Hippocampal formation (tissue), 2 donors: ENCODE data around the gene TJP2.
A peak's percentile ranks its signal among the peaks of the same experiment; 100 is the strongest.

Experiments
- DNase-seq, 2 donors: peaks; one replicate each; lab custom pipeline; 2025; lab: John Stamatoyannopoulos, UW

The TJP2 gene

DNA sequence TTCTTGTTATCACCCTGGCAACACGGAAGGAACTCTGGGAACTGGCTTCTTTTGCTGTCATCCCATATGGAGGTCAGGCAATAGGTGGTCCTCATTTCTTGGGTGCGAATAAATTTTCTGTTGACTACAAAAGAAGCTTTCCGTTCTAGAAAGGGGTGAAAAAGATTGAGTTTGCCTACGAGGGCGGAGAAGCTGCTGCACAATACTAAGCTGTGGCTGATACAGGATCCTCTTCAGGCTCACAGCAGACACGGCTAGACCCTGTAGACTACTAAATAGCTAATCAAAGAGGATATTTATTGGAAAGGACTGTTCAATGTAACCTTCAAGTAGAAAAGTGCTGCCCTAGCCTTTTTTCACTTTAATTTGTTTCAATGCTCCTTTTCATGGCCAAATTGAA is 58.1 kb downstream of the TJP2 start:
- DNase-seq: no peak

DNA sequence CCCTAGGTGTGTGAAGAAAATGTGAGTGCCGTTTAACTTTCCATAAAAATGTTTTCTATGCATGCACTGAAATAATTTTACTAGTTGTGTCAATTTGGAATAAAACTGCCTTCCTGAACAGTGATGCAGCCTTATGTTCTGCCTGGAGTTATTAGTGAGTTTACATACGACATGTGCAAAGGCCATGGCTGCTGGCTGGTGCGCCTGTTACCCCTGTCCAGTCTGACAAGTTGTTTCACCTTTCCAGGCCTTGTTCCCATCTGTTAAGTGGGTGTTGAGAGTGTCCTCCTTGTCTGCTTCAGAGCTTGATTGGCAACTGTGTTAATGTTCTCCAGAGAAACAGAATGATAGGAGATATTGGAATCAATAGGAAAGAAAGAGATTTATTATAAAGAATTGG is 60.6 kb downstream of the TJP2 start:
- DNase-seq: no peak

- DNase-seq: no peak
Measured at GRCh38 chr9:69236188-69236587, 62.1 kb downstream of the TJP2 start.

DNA sequence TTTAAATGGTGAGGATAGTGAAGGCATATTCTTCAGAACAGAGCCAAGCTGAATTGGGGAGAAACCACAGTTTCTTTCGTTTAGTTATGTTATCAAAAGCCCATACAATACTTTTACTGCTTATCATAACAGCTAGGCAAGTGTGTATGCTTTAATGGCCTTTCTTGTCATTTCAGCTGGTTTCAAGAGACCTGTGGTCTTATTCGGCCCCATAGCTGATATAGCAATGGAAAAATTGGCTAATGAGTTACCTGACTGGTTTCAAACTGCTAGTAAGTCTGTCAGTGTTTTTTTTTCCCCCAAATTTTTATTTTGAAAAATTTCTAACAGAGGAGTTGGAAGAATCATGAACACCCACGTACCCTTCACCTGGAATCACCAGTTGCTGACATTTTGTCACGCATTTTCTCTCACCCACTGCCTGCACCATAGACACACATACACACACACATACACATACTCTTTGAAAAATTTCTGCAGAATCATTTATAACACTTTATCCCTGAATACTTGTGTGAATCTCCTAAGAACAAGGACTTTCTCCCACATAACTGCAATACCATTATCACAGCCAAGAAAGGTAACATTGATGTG is 63.7 kb downstream of the TJP2 start:
- no peak for DNase-seq

GRCh38 chr9:69243116-69243515 is 69.0 kb downstream of the TJP2 start:
- no peak for DNase-seq

DNA sequence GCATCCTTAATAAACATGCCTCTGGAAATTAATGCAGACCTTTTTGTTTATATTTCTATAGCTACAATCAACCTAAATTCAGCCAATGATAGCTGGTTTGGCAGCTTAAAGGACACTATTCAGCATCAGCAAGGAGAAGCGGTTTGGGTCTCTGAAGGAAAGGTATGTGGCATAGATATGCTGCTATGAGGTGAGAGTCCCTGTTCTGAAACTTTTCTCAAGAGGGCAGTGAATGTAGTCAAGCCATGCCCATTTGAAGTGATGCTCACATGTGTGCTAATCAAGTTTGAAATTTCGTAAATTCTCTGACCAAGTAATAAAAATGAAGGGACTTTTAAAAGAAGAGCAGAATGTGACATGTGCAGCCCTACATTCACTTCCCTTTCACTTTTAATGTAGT is 72.6 kb downstream of the TJP2 start:
- DNase-seq: no peak

GRCh38 chr9:69248005-69248404 is 73.9 kb downstream of the TJP2 start:
- DNase-seq: no peak

DNA sequence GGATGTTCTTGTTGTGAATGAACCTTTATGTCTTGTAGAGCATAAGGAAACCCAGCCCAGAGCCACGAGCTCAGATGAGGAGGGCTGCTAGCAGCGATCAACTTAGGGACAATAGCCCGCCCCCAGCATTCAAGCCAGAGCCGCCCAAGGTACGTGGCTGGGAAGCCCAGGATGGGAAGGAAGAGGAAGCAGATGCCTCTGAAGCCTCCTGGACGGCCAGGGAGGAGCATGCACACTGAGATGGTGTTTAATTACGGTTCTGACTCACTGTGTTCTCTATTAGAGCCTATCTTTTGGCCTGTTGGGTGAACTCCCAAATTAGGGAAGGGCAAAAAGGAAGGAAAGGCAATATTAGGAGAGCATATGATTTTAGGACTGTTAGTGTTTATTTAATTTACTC is 75.3 kb downstream of the TJP2 start:
- no peak for DNase-seq

DNA sequence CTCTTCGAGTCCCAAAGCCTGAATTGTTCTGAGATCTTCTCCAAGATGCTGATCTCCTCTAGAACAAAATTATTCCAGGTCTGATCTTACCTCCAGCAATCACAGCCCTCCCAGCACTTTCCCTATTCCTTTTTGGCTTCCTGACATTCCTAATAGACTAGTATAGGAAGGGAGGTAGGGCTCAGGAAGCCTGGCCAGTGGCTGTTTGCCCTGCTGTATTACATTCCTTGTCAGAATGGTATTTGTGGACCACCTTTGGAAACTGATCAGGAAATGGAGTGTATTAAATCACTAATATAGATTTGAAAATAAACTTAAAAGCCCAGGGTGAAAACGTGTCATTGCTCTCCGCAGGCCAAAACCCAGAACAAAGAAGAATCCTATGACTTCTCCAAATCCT is 76.6 kb downstream of the TJP2 start:
- DNase-seq: no peak

DNA sequence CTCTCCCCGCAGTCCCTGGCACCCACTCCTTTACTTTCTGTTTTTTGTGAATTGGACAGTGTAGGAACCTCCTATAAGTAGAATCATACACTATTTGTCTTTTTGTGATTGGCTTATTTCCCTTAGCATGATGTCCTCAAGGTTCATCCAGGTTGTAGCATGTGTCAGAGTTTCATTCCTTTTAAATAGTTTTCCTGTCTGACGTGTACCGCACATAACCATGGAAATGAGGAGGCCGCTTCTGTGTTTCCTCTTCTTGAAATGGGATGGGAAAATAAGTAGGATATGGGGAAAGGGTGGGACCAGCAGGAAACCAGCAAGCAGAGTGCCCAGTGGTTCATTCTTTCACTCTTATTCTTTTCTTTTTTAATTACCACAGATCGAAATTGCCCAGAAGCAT is 78.4 kb downstream of the TJP2 start:
- no peak for DNase-seq

GRCh38 chr9:69253057-69253456 is 79.0 kb downstream of the TJP2 start:
- no peak for DNase-seq

DNA sequence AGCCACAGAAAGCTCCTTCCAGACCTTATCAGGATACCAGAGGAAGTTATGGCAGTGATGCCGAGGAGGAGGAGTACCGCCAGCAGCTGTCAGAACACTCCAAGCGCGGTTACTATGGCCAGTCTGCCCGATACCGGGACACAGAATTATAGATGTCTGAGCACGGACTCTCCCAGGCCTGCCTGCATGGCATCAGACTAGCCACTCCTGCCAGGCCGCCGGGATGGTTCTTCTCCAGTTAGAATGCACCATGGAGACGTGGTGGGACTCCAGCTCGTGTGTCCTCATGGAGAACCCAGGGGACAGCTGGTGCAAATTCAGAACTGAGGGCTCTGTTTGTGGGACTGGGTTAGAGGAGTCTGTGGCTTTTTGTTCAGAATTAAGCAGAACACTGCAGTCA is 80.1 kb downstream of the TJP2 start:
- DNase-seq: peak; percentile 40 to 43

GRCh38 chr9:69255591-69255990 is 81.5 kb downstream of the TJP2 start:
- no peak for DNase-seq

GRCh38 chr9:69258551-69258950 is 84.5 kb downstream of the TJP2 start:
- DNase-seq: no peak

DNA sequence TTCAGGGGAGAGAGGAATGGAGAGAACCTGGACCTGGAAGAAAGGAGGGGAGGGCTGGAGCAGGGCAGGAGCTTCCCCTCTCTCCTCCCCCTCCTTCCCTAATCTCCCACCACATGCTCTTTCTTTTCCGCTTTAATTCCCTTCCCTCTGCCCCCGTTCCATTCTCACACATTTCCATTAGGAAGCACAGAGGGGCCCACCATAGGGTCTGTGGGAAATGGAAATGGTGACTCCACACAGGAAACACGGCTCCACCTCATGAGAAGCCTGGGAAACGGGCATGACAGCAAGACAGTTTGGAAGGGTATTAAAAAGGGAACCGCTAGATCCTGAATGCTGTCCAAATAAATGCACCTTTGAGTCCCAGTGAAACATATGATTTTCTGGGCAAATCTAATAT is 86.1 kb downstream of the TJP2 start:
- DNase-seq: no peak

GRCh38 chr9:69261636-69262035 is 87.6 kb downstream of the TJP2 start:
- no peak for DNase-seq

DNA sequence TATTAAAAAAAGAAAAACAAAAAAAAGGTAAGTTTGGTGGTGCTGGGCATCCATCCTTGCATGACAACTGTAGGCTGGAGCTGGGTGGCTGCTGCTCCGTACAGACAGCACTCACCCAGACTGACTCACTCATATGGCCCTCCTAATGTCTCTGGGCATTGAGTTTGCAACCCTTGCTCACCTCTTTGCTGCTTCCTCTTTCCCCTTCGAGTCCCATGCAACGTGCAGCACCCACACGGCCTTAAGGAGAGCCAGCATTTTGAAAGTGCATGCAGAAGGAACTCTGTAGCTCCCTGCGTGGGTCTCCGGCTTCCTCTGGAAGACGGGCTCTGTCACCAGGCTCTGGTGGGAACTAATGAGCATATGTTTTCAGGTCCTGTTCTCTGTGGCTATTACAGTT is 90.4 kb downstream of the TJP2 start:
- DNase-seq: no peak

DNA sequence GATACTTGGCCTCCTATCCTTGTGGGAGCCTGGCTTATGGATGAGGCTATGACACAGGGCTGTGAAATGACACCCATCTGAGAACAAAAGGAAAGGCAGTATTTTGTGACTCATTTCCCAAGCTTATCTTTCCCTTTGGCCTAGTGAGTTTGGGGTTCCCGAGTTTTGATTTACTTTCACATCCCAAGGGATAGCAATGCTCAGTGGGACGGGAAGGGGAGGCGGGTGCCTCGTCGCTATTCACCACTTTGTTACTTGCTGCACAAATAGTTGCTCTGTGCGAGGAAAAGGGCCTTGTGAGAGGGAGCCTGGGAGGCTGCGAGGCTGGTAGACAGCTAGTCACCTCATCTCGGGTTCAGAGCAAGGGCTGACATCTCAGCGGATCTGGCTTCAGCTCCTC is 91.8 kb downstream of the TJP2 start:
- no peak for DNase-seq

- no peak for DNase-seq
Measured at GRCh38 chr9:69272212-69272611, 98.1 kb downstream of the TJP2 start.

- DNase-seq: no peak
Measured at GRCh38 chr9:69273161-69273560, 99.1 kb downstream of the TJP2 start.

DNA sequence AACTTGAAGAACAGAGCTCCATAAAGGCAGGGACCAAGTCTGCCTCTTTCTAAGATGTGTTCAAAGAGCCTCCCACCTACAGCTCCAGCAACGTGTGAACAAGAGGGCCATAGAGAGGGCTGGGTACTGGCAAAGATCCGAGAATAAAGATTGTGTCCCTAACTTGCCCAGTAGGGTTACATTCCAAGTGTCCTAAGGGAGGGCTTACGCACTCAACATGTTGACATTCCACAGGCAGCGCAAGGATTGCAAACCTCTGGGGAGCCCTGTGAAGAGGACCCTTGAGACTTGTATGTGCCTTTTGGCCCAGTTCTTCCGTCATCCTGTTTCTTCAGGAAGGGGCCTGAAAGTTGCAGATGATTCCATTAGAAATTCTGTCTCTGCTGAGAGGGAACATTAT is 102.7 kb downstream of the TJP2 start:
- no peak for DNase-seq

DNA sequence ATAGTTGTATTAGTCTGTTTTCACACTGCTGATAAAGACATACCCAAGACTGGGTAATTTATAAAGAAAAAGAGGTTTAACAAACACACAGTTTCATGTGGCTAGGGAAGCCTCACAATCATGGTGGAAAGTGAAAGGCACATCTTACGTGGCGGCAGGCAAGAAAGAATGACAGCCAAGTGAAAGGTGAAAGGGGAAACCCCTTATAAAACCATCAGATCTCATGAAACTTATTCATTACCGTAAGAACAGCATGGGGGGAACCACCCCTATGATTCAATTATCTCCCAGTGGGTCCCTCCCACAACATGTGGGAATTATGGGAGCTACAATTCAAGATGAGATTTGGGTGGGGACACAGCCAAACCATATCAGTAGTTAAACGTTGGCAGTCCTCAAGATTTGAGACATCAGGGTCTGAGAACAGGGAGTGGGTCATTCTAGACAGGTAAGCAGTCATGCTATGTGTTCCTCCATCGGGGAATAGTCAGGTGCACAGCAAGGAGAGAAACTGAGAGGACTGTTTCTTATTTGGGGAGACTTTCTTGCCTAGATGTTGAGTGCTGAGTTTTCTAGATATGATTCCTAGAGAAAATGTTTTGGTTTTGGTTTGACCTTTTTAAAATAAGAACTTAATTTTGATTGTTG is 105.1 kb downstream of the TJP2 start:
- DNase-seq: no peak

GRCh38 chr9:69279733-69280132 is 105.7 kb downstream of the TJP2 start:
- no peak for DNase-seq

- DNase-seq: no peak
Measured at GRCh38 chr9:69283003-69283402, 108.9 kb downstream of the TJP2 start.
